IMR-90 (cell line): ENCODE results near the gene RPS15. TPM values are rescaled to one million over a fixed set of nuclear protein-coding genes. Genes with fewer than 3 reads are reported as not detected.

Experiments
- ATAC-seq: fragments of 200-7000 bp; cut with Tn5 transposase; 2 replicates; pipeline ENCODE4 v1.9.1; 2020; ENCODE audit warnings: low read depth, mild to moderate bottlenecking, moderate library complexity
- BruUV-seq: library from RNA; stranded (reverse); fragments of 400-500 nt; replicated peaks from 2 replicates; lab custom pipeline; 2021; lab: Mats Ljungman, UMichigan
- CTCF ChIA-PET: fragments of 300-600 bp; formaldehyde crosslinking; extraction: SDS; loops from one replicate; lab custom pipeline; 2021; ENCODE audit warnings: antibody characterized with exemption; lab: Yijun Ruan, JAX
- POLR2A ChIA-PET: fragments of 300-600 bp; sonication (Branson Sonifier 250); formaldehyde crosslinking; loops from one replicate; lab custom pipeline; 2022; ENCODE audit warnings: antibody characterized with exemption; ENCODE audit not compliant: unreplicated experiment; lab: Charles Lee
- DNase-seq: peaks from one replicate; pipeline ENCODE4 v3.0.0; 2013
- H2AFZ ChIP-seq: replicated peaks from 2 replicates; pipeline ENCODE3; 2013; ENCODE audit warnings: low read length, mild to moderate bottlenecking; ENCODE audit not compliant: poor library complexity
- H2AK5ac ChIP-seq: 2 replicates; pipeline ENCODE4 v1.6.1; 2013; ENCODE audit warnings: low read depth, low read length, inconsistent platforms
- H2AK9ac ChIP-seq: replicated peaks from 2 replicates; pipeline ENCODE3; 2013; ENCODE audit warnings: mild to moderate bottlenecking, low read depth, low read length, moderate library complexity; ENCODE audit not compliant: poor library complexity
- H2BK120ac ChIP-seq: 2 replicates; pipeline ENCODE4 v1.6.1; 2013; ENCODE audit warnings: low read depth, low read length, inconsistent platforms
- H2BK15ac ChIP-seq: 3 replicates; pipeline ENCODE4 v1.6.1; 2013; ENCODE audit warnings: low read depth, low read length, inconsistent platforms
- H2BK20ac ChIP-seq: 2 replicates; pipeline ENCODE4 v1.6.1; 2013; ENCODE audit warnings: low read depth, mild to moderate bottlenecking, inconsistent platforms, low read length, moderate library complexity
- H2BK5ac ChIP-seq: 2 replicates; pipeline ENCODE4 v1.6.1; 2013; ENCODE audit warnings: mild to moderate bottlenecking, low read depth, low read length, inconsistent platforms; ENCODE audit not compliant: poor library complexity, severe bottlenecking
- H3K14ac ChIP-seq: replicated peaks from 2 replicates; pipeline ENCODE4 v1.6.1; 2013; ENCODE audit warnings: low read depth, low read length, inconsistent platforms
- H3K18ac ChIP-seq: 2 replicates; pipeline ENCODE4 v1.6.1; 2013; ENCODE audit warnings: low read depth, low read length, control low read depth
- H3K23ac ChIP-seq: 2 replicates; pipeline ENCODE4 v1.6.1; 2013; ENCODE audit warnings: low read depth, low read length, inconsistent platforms
- H3K27ac ChIP-seq: 2 replicates; pipeline ENCODE4 v1.5.1; 2013; ENCODE audit warnings: mild to moderate bottlenecking, control low read depth, low read length; ENCODE audit not compliant: insufficient read depth
- H3K27me3 ChIP-seq: 2 replicates; pipeline ENCODE4 v1.6.1; 2013; ENCODE audit warnings: low read length; ENCODE audit not compliant: control insufficient read depth, insufficient read depth
- H3K36me3 ChIP-seq: 2 replicates; pipeline ENCODE4 v1.6.1; 2013; ENCODE audit warnings: low read length, mixed read lengths; ENCODE audit not compliant: control insufficient read depth, insufficient read depth
- H3K4ac ChIP-seq: 2 replicates; pipeline ENCODE4 v1.6.1; 2013; ENCODE audit warnings: low read depth, low read length, inconsistent platforms
- H3K4me1 ChIP-seq: 2 replicates; pipeline ENCODE4 v1.6.1; 2013; ENCODE audit warnings: low read length, mixed read lengths; ENCODE audit not compliant: control insufficient read depth, insufficient read depth
- H3K4me2 ChIP-seq: 2 replicates; pipeline ENCODE4 v1.6.1; 2013; ENCODE audit warnings: low read depth, mild to moderate bottlenecking, control low read depth, low read length, moderate library complexity
- H3K4me3 ChIP-seq: 2 replicates; pipeline ENCODE4 v1.5.1; 2013; ENCODE audit warnings: low read depth, mild to moderate bottlenecking, control low read depth, low read length, moderate library complexity; ENCODE audit not compliant: insufficient read depth
- H3K56ac ChIP-seq: 2 replicates; pipeline ENCODE4 v1.6.1; 2013; ENCODE audit warnings: low read length, inconsistent platforms; ENCODE audit not compliant: insufficient read depth; ENCODE audit errors: extremely low read depth
- H3K79me1 ChIP-seq, 2 experiments: 2 replicates each; pipeline ENCODE4 v1.6.1; 2013; ENCODE audit warnings: low read length in 2 of 2, inconsistent platforms in 1 of 2, low read depth in 1 of 2
- H3K9ac ChIP-seq: 2 replicates; pipeline ENCODE4 v1.6.1; 2013; ENCODE audit warnings: low read depth, low read length, control low read depth
- H3K9me1 ChIP-seq: 2 replicates; pipeline ENCODE4 v1.6.1; 2013; ENCODE audit warnings: low read length, inconsistent platforms; ENCODE audit not compliant: insufficient read depth
- H3K9me3 ChIP-seq: 2 replicates; pipeline ENCODE4 v1.6.1; 2013; ENCODE audit warnings: low read length; ENCODE audit not compliant: control insufficient read depth, insufficient read depth
- H4K20me1 ChIP-seq: 2 replicates; pipeline ENCODE4 v1.6.1; 2013; ENCODE audit warnings: low read length, inconsistent platforms; ENCODE audit not compliant: insufficient read depth
- H4K5ac ChIP-seq: 2 replicates; pipeline ENCODE4 v1.6.1; 2013; ENCODE audit warnings: mild to moderate bottlenecking, low read depth, low read length, control low read depth
- H4K8ac ChIP-seq, 2 experiments: 2 replicates each; pipeline ENCODE4 v1.6.1; 2013; ENCODE audit warnings: low read depth in 2 of 2, low read length in 2 of 2, control low read depth in 1 of 2, inconsistent platforms in 1 of 2
- H4K91ac ChIP-seq: 2 replicates; pipeline ENCODE4 v1.6.1; 2013; ENCODE audit warnings: low read depth, low read length, inconsistent platforms; ENCODE audit not compliant: insufficient read depth
- CHD1 ChIP-seq: IDR thresholded peaks from 2 replicates; pipeline ENCODE4 v1.6.1; 2012; ENCODE audit warnings: low read depth, low read length, improper control_type of control experiment
- FOS ChIP-seq: fragments of 150-350 bp; IDR thresholded peaks from 2 replicates; pipeline ENCODE4 v1.6.1; 2016; ENCODE audit warnings: low read depth, low read length
- MAFK ChIP-seq: IDR thresholded peaks from 2 replicates; pipeline ENCODE4 v1.6.1; 2012; ENCODE audit warnings: low read depth, low read length, improper control_type of control experiment
- MXI1 ChIP-seq: IDR thresholded peaks from 2 replicates; pipeline ENCODE4 v1.6.1; 2012; ENCODE audit warnings: low read depth, mild to moderate bottlenecking, low read length, moderate library complexity, borderline replicate concordance
- NFE2L2 ChIP-seq: fragments of 150-350 bp; IDR thresholded peaks from 2 replicates; pipeline ENCODE4 v1.6.1; 2016; ENCODE audit warnings: low read depth, mild to moderate bottlenecking, low read length
- WGBS, 2 experiments: methylation state at CpG; one replicate each; pipeline versions ENCODE4 v1.1.5 to v1.1.7; 2013; ENCODE audit warnings: missing lambda C conversion rate in 2 of 2; ENCODE audit not compliant: insufficient read length in 1 of 2; ENCODE audit errors: extremely low coverage in 2 of 2; 5-methylcytosine and 5-hydroxymethylcytosine counted together
- dilution Hi-C: fragments of 300-500 bp; cut with HindIII; formaldehyde crosslinking; loops from one replicate; pipeline ENCODE4 v1.14.3; 2018; ENCODE audit warnings: low sequenced_read_pairs; ENCODE audit not compliant: unreplicated experiment
- in situ Hi-C: fragments of 300-500 bp; cut with MboI; formaldehyde crosslinking; loops from 3 replicates; pipeline ENCODE4 v1.14.3; 2019; ENCODE audit warnings: low sequenced_read_pairs, inconsistent platforms, mixed read lengths
- intact Hi-C: fragments of 100-400 bp; cut with micrococcal nuclease; formaldehyde crosslinking; loops from 2 replicates; pipeline ENCODE4 v1.10.0; 2022
- polyA plus RNA-seq, 3 experiments: library from polyadenylated mRNA; depleted of rRNA; stranded (reverse); fragments of >200 nt; gene quantifications; 2 replicates each; pipeline ENCODE4 v1.2.3, GENCODE V29; 2012; ENCODE audit warnings: low replicate concordance in 1 of 3
- total RNA-seq: library from RNA; depleted of rRNA; stranded (reverse); fragments of >200 nt; gene quantifications from 2 replicates; pipeline ENCODE4 v1.2.3, GENCODE V29; 2012

The RPS15 gene
- total and polyA plus RNA-seq, 2 of the 4 experiments (the other 2 are of a cell fraction) = 1,179 to 1,855 TPM

DNA sequence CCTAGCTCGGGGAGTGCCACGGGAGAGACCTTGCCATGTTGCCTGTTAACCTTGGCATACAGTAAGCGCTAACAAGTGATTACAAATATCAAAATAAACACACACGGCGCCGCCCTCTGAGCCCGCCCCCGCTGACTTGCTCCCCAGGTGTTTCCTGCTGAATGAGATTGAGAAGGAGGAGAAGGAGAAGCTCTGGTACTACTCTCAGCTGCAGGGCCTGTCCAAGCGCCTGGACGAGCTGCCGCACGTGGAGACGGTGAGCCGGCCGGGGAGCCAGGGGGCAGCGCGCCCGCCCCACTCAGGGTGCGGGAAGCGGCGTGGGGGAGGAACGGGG lies 16.8 kb downstream of the RPS15 start:
- Histone ChIP-seq H2BK20ac (no peak overlapping the region), H2AFZ (no peak overlapping the region), H3K79me1 (no peaks in the 10 kb centered on the region), H2BK5ac (no peak overlapping the region), H4K20me1 (peaks cover 56% of the 10 kb centered on the region), H2AK5ac (no peak overlapping the region), H3K9me1 (0 out of 2 replicates have a peak, but pooled peaks cover 2% of the 10 kb centered on the region), H4K5ac (no peak overlapping the region), H4K91ac (no peak overlapping the region), H3K14ac (no peak overlapping the region), H4K8ac (no peak overlapping the region), H3K4me3 (no peak overlapping the region), H3K4me1 (no peaks in the 10 kb centered on the region), H3K4me2 (no peak overlapping the region), H3K36me3 (no peaks in the 10 kb centered on the region), H3K27me3 (peaks cover 63% of the 10 kb centered on the region), H3K56ac (no peak overlapping the region), H3K27ac (no peak overlapping the region), H3K9ac (no peak overlapping the region), H2BK120ac (no peak overlapping the region), H3K9me3 (no peaks in the 10 kb centered on the region), H3K4ac (no peak overlapping the region), H3K23ac (no peak overlapping the region), H3K18ac (no peak overlapping the region), H2BK15ac (no peak overlapping the region), H2AK9ac (no peak overlapping the region)
- ATAC-seq (no peak), DNase-seq (no peak)
- 17% methylated on average over 14 of the region's 22 CpGs; no CpG with 5 or more reads in 1 of the 2 experiments for WGBS, 2 experiments
- in situ Hi-C loops (no loop called here), dilution Hi-C loops (no loop called here), intact Hi-C loops (no loop called here)
- TF ChIP-seq MXI1 (no peak), CHD1 (no peak), FOS (no peak), NFE2L2 (no peak), MAFK (no peak)
- ChIA-PET POLR2A (no interaction called here), CTCF (no interaction called here)
- no TSS peak for BruUV-seq
